ENCODE results near the gene HDDC3. TPM values are rescaled to one million over a fixed set of nuclear protein-coding genes. Genes with fewer than 3 reads are reported as not detected.

The HDDC3 gene
- total RNA-seq, 1 donor from 2014 or later = 10.5 TPM

GRCh38 chr15:90917569-90917968, 14.8 kb downstream of the HDDC3 start:
- Histone ChIP-seq H3K4me3 (ENCODE audit: insufficient read depth, low read depth, low read length) (no peak overlapping the region), H3K9me3 (ENCODE audit: insufficient read depth, low read depth, low read length) (no peaks in the 10 kb centered on the region), H2AFZ (ENCODE audit: low read depth, low read length) (no peak overlapping the region), H3K27ac (ENCODE audit: low read depth, low read length) (no peak overlapping the region), H3K4me1 (ENCODE audit: insufficient read depth, low read length) (peaks cover 7% of the 10 kb centered on the region), H3K79me2 (ENCODE audit: insufficient read depth, low read length) (no peaks in the 10 kb centered on the region), H3K9ac (ENCODE audit: low read length) (no peak overlapping the region), H3K4me2 (ENCODE audit: low read length) (no peak overlapping the region), H3K36me3 (ENCODE audit: insufficient read depth, low read length) (peaks cover 3% of the 10 kb centered on the region), H4K20me1 (ENCODE audit: insufficient read depth, low read length) (no peaks in the 10 kb centered on the region), H3K27me3 (ENCODE audit: insufficient read depth, low read length) (no peaks in the 10 kb centered on the region)
- Mint-ChIP-seq H3K9me3 (ENCODE audit: unreplicated experiment) (no peaks in the 10 kb centered on the region), H3K27ac (ENCODE audit: unreplicated experiment) (no peak overlapping the region), H3K36me3 (ENCODE audit: low read depth, unreplicated experiment) (peaks cover 28% of the 10 kb centered on the region), H3K27me3 (ENCODE audit: low read depth, unreplicated experiment) (peaks cover 2% of the 10 kb centered on the region), H3K4me3 (ENCODE audit: unreplicated experiment) (no peak overlapping the region), H3K4me1 (ENCODE audit: low read depth, unreplicated experiment) (peaks cover 17% of the 10 kb centered on the region)
- no peak for DNase-seq (ENCODE audit: low read depth)
- FAIRE-seq = no peak
- TF ChIP-seq EZH2 (IDR thresholded peaks at IDR 0.05; ENCODE audit: insufficient read depth, low read length) (no peak), CTCF (IDR thresholded peaks at IDR 0.05; ENCODE audit: insufficient read depth, low read depth, low read length) (no peak)

- H3K27ac Mint-ChIP-seq (ENCODE audit: unreplicated experiment) = peak overlapping the region; percentile 59
- no peak overlapping the region for H3K4me3 Mint-ChIP-seq (ENCODE audit: unreplicated experiment)
- Histone ChIP-seq H3K4me1 (ENCODE audit: insufficient read depth, low read length) (peaks cover 7% of the 10 kb centered on the region), H3K27me3 (ENCODE audit: insufficient read depth, low read length) (no peaks in the 10 kb centered on the region), H3K9me3 (ENCODE audit: insufficient read depth, low read depth, low read length) (no peaks in the 10 kb centered on the region), H3K27ac (ENCODE audit: low read depth, low read length) (no peak overlapping the region), H3K79me2 (ENCODE audit: insufficient read depth, low read length) (no peaks in the 10 kb centered on the region), H3K4me2 (ENCODE audit: low read length) (no peak overlapping the region), H3K9ac (ENCODE audit: low read length) (no peak overlapping the region), H2AFZ (ENCODE audit: low read depth, low read length) (no peak overlapping the region), H3K36me3 (ENCODE audit: insufficient read depth, low read length) (peaks cover 3% of the 10 kb centered on the region), H4K20me1 (ENCODE audit: insufficient read depth, low read length) (no peaks in the 10 kb centered on the region), H3K4me3 (ENCODE audit: insufficient read depth, low read depth, low read length) (no peak overlapping the region)
- FAIRE-seq (no peak), DNase-seq (ENCODE audit: low read depth) (no peak)
- H3K4me1 Mint-ChIP-seq (ENCODE audit: low read depth, unreplicated experiment) = peaks cover 17% of the 10 kb centered on the region
- H3K36me3 Mint-ChIP-seq (ENCODE audit: low read depth, unreplicated experiment) = peaks cover 25% of the 10 kb centered on the region
- H3K27me3 Mint-ChIP-seq (ENCODE audit: low read depth, unreplicated experiment) = peaks cover 2% of the 10 kb centered on the region
- TF ChIP-seq EZH2 (IDR thresholded peaks at IDR 0.05; ENCODE audit: insufficient read depth, low read length) = no peak
- TF ChIP-seq CTCF (IDR thresholded peaks at IDR 0.05; ENCODE audit: insufficient read depth, low read depth, low read length) = no peak
- no peaks in the 10 kb centered on the region for H3K9me3 Mint-ChIP-seq (ENCODE audit: unreplicated experiment)
These were observed 15.9 kb downstream of the HDDC3 start for GRCh38 chr15:90916461-90916860.

- H3K4me1 Mint-ChIP-seq (ENCODE audit: low read depth, unreplicated experiment) = peaks cover 17% of the 10 kb centered on the region
- no peaks in the 10 kb centered on the region for H4K20me1 ChIP-seq (ENCODE audit: insufficient read depth, low read length)
- H3K27me3 ChIP-seq (ENCODE audit: insufficient read depth, low read length) = no peaks in the 10 kb centered on the region
- H3K9me3 Mint-ChIP-seq (ENCODE audit: unreplicated experiment) = no peaks in the 10 kb centered on the region
- DNase-seq (ENCODE audit: low read depth) = no peak
- no peak overlapping the region for H3K9ac ChIP-seq (ENCODE audit: low read length)
- TF ChIP-seq CTCF (IDR thresholded peaks at IDR 0.05; ENCODE audit: insufficient read depth, low read depth, low read length) = no peak
- no peak for TF ChIP-seq EZH2 (IDR thresholded peaks at IDR 0.05; ENCODE audit: insufficient read depth, low read length)
- peaks cover 7% of the 10 kb centered on the region for H3K4me1 ChIP-seq (ENCODE audit: insufficient read depth, low read length)
- no peaks in the 10 kb centered on the region for H3K79me2 ChIP-seq (ENCODE audit: insufficient read depth, low read length)
- H3K4me3 ChIP-seq (ENCODE audit: insufficient read depth, low read depth, low read length) = no peak overlapping the region
- peaks cover 3% of the 10 kb centered on the region for H3K36me3 ChIP-seq (ENCODE audit: insufficient read depth, low read length)
- peak overlapping the region; percentile 89 for H3K27ac Mint-ChIP-seq (ENCODE audit: unreplicated experiment)
- no peak overlapping the region for H3K27ac ChIP-seq (ENCODE audit: low read depth, low read length)
- no peaks in the 10 kb centered on the region for H3K9me3 ChIP-seq (ENCODE audit: insufficient read depth, low read depth, low read length)
- FAIRE-seq = no peak
- no peak overlapping the region for H2AFZ ChIP-seq (ENCODE audit: low read depth, low read length)
- peaks cover 22% of the 10 kb centered on the region for H3K36me3 Mint-ChIP-seq (ENCODE audit: low read depth, unreplicated experiment)
- peaks cover 2% of the 10 kb centered on the region for H3K27me3 Mint-ChIP-seq (ENCODE audit: low read depth, unreplicated experiment)
- H3K4me2 ChIP-seq (ENCODE audit: low read length) = no peak overlapping the region
- H3K4me3 Mint-ChIP-seq (ENCODE audit: unreplicated experiment) = peak overlapping the region; percentile 60
These were observed 16.4 kb downstream of the HDDC3 start for GRCh38 chr15:90915808-90916440.
